WTC11 (cell line): ENCODE data around the gene ACSF3. TPM values are rescaled to one million over a fixed set of nuclear protein-coding genes. Genes with fewer than 3 reads are reported as not detected.

ENCODE experiments used
- ATAC-seq: fragments of 200-7000 bp; cut with Tn5 transposase; 2 replicates; pipeline ENCODE4 v1.10.0; 2021; ENCODE audit warnings: mild to moderate bottlenecking, moderate library complexity
- CTCF ChIA-PET: fragments of 300-600 bp; sonication (Branson Sonifier 250); formaldehyde crosslinking; loops from one replicate; lab custom pipeline; 2021; ENCODE audit warnings: antibody characterized with exemption; lab: Charles Lee
- POLR2A ChIA-PET: fragments of 350-600 bp; sonication (Branson Sonifier 250); formaldehyde crosslinking; loops from one replicate; lab custom pipeline; 2021; ENCODE audit warnings: antibody characterized with exemption; lab: Charles Lee
- DNase-seq: peaks from one replicate; pipeline ENCODE4 v3.0.0; 2021; ENCODE audit warnings: low spot score
- H3K27ac Mint-ChIP-seq: 2 replicates; pipeline ENCODE4 v1.8.0; 2021; ENCODE audit warnings: mixed read lengths
- H3K27me3 Mint-ChIP-seq: 2 replicates; pipeline ENCODE4 v1.8.0; 2021; ENCODE audit warnings: low read depth, mild to moderate bottlenecking, moderate library complexity, mixed read lengths
- H3K36me3 Mint-ChIP-seq: 2 replicates; pipeline ENCODE4 v1.8.0; 2021; ENCODE audit warnings: mixed read lengths
- H3K4me1 Mint-ChIP-seq: 2 replicates; pipeline ENCODE4 v1.8.0; 2022; ENCODE audit warnings: mixed read lengths
- H3K4me3 Mint-ChIP-seq: 2 replicates; pipeline ENCODE4 v1.8.0; 2021; ENCODE audit warnings: mild to moderate bottlenecking, moderate library complexity, mixed read lengths
- H3K9me3 Mint-ChIP-seq: 2 replicates; pipeline ENCODE4 v1.8.0; 2021; ENCODE audit warnings: mixed read lengths
- ATF1 ChIP-seq: sonication (generic); formaldehyde crosslinking; IDR thresholded peaks from 2 replicates; pipeline ENCODE4 v1.8.1; 2023; ENCODE audit warnings: mild to moderate bottlenecking, moderate library complexity, missing genetic modification reagents
- FOXP1 ChIP-seq: sonication (generic); formaldehyde crosslinking; IDR thresholded peaks from 2 replicates; pipeline ENCODE4 v1.8.0; 2022; ENCODE audit warnings: missing genetic modification reagents, mild to moderate bottlenecking, moderate library complexity, borderline replicate concordance
- IRF2 ChIP-seq: sonication (generic); formaldehyde crosslinking; IDR thresholded peaks from 2 replicates; pipeline ENCODE4 v1.8.0; 2022; ENCODE audit warnings: low read depth, missing genetic modification reagents, borderline replicate concordance
- MYBL2 ChIP-seq: sonication (generic); formaldehyde crosslinking; IDR thresholded peaks from 2 replicates; pipeline ENCODE4 v1.8.1; 2023; ENCODE audit warnings: mild to moderate bottlenecking, moderate library complexity, missing genetic modification reagents
- RORB ChIP-seq: fragments of 250-450 bp; sonication (Bioruptor Pico); IDR thresholded peaks from 2 replicates; pipeline ENCODE4 v1.9.0; 2021; ENCODE audit warnings: mild to moderate bottlenecking
- ZNF423 ChIP-seq: fragments of 250-450 bp; sonication (Bioruptor Pico); IDR thresholded peaks from 2 replicates; pipeline ENCODE4 v2.1.2; 2022; ENCODE audit warnings: mild to moderate bottlenecking, moderate library complexity
- total RNA-seq: library from RNA; stranded (reverse); gene quantifications from 3 replicates; pipeline ENCODE4 v1.2.3, GENCODE V29; 2021
- TF ChIP-seq, protein P1 (sequence below): sonication (generic); formaldehyde crosslinking; IDR thresholded peaks from 2 replicates; pipeline ENCODE4 v1.8.1; 2023; ENCODE audit warnings: mild to moderate bottlenecking, missing genetic modification reagents, borderline replicate concordance
- TF ChIP-seq, protein P2 (sequence below): sonication (generic); formaldehyde crosslinking; conservative IDR thresholded peaks from 2 replicates; pipeline ENCODE4 v1.8.1; 2022; ENCODE audit warnings: mild to moderate bottlenecking, missing genetic modification reagents
- TF ChIP-seq, protein P3 (sequence below): fragments of 250-450 bp; sonication (Bioruptor Pico); IDR thresholded peaks from 2 replicates; pipeline ENCODE4 v2.1.2; 2022; ENCODE audit warnings: mild to moderate bottlenecking, moderate library complexity
- TF ChIP-seq, protein P4 (sequence below): sonication (generic); formaldehyde crosslinking; IDR thresholded peaks from 2 replicates; pipeline ENCODE4 v1.8.1; 2022; ENCODE audit warnings: mild to moderate bottlenecking, missing genetic modification reagents, moderate library complexity, borderline replicate concordance
- TF ChIP-seq, protein P5 (sequence below): fragments of 250-450 bp; sonication (Bioruptor Pico); IDR thresholded peaks from 2 replicates; pipeline ENCODE4 v1.9.0; 2021; ENCODE audit warnings: mild to moderate bottlenecking
- TF ChIP-seq, protein P6 (sequence below): fragments of 200-600 bp; IDR thresholded peaks from 2 replicates; pipeline ENCODE4 v1.8.0; 2022; ENCODE audit warnings: antibody characterized with exemption

Gene ACSF3
- total RNA-seq, 1 experiment from 2014 or later = 22.9 TPM

DNA sequence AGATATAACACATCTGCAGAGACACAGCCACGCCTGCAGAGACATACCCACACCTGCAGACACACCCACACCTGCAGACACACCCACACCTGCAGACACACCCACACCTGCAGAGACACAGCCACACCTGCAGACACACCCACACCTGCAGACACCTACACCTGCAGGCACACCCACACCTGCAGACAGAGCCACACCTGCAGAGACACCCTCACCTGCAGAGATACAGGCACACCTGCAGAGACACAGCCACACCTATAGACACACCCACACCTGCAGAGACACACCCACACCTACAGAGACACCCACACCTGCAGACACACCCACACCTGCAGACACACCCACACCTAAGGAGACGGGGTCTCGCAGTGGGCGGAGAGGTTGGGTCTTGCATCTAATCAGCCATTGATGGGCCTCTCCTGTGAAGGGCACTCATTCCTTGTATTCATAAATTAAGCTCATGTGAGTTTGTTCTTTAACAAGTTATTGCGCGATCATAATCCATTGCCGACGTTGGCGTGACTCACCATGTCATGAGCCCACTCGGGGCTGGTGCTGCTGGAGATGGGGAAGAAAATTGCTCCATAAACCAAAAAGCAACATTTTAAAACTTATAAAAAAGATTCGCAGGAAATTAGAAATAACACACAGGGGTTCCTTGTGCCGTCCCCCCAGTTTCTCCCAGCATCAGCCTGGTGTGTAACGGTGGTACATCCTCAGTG, 49.0 kb downstream of the ACSF3 start (continued):
- TF ChIP-seq, protein P1, sequence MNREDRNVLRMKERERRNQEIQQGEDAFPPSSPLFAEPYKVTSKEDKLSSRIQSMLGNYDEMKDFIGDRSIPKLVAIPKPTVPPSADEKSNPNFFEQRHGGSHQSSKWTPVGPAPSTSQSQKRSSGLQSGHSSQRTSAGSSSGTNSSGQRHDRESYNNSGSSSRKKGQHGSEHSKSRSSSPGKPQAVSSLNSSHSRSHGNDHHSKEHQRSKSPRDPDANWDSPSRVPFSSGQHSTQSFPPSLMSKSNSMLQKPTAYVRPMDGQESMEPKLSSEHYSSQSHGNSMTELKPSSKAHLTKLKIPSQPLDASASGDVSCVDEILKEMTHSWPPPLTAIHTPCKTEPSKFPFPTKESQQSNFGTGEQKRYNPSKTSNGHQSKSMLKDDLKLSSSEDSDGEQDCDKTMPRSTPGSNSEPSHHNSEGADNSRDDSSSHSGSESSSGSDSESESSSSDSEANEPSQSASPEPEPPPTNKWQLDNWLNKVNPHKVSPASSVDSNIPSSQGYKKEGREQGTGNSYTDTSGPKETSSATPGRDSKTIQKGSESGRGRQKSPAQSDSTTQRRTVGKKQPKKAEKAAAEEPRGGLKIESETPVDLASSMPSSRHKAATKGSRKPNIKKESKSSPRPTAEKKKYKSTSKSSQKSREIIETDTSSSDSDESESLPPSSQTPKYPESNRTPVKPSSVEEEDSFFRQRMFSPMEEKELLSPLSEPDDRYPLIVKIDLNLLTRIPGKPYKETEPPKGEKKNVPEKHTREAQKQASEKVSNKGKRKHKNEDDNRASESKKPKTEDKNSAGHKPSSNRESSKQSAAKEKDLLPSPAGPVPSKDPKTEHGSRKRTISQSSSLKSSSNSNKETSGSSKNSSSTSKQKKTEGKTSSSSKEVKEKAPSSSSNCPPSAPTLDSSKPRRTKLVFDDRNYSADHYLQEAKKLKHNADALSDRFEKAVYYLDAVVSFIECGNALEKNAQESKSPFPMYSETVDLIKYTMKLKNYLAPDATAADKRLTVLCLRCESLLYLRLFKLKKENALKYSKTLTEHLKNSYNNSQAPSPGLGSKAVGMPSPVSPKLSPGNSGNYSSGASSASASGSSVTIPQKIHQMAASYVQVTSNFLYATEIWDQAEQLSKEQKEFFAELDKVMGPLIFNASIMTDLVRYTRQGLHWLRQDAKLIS (CRISPR knock-in tag) = no peak
- TF ChIP-seq, protein P2, sequence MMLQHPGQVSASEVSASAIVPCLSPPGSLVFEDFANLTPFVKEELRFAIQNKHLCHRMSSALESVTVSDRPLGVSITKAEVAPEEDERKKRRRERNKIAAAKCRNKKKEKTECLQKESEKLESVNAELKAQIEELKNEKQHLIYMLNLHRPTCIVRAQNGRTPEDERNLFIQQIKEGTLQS (CRISPR knock-in tag) = no peak
- no peak for TF ChIP-seq ZNF423 (CRISPR knock-in tag)
- TF ChIP-seq, protein P3, sequence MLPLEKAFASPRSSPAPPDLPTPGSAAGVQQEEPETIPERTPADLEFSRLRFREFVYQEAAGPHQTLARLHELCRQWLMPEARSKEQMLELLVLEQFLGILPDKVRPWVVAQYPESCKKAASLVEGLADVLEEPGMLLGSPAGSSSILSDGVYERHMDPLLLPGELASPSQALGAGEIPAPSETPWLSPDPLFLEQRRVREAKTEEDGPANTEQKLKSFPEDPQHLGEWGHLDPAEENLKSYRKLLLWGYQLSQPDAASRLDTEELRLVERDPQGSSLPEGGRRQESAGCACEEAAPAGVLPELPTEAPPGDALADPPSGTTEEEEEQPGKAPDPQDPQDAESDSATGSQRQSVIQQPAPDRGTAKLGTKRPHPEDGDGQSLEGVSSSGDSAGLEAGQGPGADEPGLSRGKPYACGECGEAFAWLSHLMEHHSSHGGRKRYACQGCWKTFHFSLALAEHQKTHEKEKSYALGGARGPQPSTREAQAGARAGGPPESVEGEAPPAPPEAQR (CRISPR knock-in tag) = no peak
- TF ChIP-seq, protein P4, sequence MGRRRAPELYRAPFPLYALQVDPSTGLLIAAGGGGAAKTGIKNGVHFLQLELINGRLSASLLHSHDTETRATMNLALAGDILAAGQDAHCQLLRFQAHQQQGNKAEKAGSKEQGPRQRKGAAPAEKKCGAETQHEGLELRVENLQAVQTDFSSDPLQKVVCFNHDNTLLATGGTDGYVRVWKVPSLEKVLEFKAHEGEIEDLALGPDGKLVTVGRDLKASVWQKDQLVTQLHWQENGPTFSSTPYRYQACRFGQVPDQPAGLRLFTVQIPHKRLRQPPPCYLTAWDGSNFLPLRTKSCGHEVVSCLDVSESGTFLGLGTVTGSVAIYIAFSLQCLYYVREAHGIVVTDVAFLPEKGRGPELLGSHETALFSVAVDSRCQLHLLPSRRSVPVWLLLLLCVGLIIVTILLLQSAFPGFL (CRISPR knock-in tag) = no peak
- TF ChIP-seq, protein P5, sequence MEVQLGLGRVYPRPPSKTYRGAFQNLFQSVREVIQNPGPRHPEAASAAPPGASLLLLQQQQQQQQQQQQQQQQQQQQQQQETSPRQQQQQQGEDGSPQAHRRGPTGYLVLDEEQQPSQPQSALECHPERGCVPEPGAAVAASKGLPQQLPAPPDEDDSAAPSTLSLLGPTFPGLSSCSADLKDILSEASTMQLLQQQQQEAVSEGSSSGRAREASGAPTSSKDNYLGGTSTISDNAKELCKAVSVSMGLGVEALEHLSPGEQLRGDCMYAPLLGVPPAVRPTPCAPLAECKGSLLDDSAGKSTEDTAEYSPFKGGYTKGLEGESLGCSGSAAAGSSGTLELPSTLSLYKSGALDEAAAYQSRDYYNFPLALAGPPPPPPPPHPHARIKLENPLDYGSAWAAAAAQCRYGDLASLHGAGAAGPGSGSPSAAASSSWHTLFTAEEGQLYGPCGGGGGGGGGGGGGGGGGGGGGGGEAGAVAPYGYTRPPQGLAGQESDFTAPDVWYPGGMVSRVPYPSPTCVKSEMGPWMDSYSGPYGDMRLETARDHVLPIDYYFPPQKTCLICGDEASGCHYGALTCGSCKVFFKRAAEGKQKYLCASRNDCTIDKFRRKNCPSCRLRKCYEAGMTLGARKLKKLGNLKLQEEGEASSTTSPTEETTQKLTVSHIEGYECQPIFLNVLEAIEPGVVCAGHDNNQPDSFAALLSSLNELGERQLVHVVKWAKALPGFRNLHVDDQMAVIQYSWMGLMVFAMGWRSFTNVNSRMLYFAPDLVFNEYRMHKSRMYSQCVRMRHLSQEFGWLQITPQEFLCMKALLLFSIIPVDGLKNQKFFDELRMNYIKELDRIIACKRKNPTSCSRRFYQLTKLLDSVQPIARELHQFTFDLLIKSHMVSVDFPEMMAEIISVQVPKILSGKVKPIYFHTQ = no peak

DNA sequence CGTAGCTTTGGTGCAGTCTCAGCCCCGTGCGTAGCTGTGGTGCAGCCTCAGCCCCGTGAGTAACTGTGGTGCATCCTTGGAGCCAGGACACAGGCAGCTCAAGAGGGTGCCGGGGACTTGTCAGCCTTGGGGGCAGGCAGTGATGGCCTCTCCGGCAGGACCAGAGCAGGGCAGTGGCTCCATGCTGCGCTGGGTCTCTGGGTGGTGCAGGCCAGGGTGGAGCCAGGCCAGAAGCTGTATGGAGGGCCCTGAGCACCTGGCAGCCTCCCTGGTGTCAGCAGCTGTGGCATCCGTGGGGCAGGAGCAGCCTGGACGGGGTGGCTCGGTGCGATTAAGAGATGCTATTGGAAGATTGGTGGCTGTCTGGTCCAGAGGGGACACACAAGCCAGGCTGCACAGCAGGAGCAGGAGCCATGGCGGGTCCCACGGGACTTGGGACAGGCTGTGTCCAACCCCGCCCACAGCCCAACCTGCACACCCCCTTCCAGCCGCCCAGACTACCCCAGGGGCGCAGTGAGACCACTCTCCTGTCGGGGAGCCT, 49.6 kb downstream of the ACSF3 start:
- H3K27me3 Mint-ChIP-seq = no peaks in the 10 kb centered on the region
- no peaks in the 10 kb centered on the region for H3K4me1 Mint-ChIP-seq
- H3K36me3 Mint-ChIP-seq = peaks cover 18% of the 10 kb centered on the region
- ATAC-seq (no peak), DNase-seq (no peak)
- CTCF ChIA-PET = interaction anchor here (0.6 to 1.1 kb wide), 2 partner anchors 24 to 341 kb away, joined by 3 read pairs; no protein-coding TSS in a partner anchor
- POLR2A ChIA-PET = no interaction called here
- H3K4me3 Mint-ChIP-seq = no peak overlapping the region
- 0 out of 2 replicates have a peak, but pooled peaks cover 7% of the 10 kb centered on the region for H3K9me3 Mint-ChIP-seq
- TF ChIP-seq FOXP1 (CRISPR knock-in tag) (no peak), IRF2 (CRISPR knock-in tag) (no peak), RORB (CRISPR knock-in tag) (no peak), MYBL2 (CRISPR knock-in tag) (no peak), ATF1 (CRISPR knock-in tag) (no peak)
- TF ChIP-seq, protein P6, sequence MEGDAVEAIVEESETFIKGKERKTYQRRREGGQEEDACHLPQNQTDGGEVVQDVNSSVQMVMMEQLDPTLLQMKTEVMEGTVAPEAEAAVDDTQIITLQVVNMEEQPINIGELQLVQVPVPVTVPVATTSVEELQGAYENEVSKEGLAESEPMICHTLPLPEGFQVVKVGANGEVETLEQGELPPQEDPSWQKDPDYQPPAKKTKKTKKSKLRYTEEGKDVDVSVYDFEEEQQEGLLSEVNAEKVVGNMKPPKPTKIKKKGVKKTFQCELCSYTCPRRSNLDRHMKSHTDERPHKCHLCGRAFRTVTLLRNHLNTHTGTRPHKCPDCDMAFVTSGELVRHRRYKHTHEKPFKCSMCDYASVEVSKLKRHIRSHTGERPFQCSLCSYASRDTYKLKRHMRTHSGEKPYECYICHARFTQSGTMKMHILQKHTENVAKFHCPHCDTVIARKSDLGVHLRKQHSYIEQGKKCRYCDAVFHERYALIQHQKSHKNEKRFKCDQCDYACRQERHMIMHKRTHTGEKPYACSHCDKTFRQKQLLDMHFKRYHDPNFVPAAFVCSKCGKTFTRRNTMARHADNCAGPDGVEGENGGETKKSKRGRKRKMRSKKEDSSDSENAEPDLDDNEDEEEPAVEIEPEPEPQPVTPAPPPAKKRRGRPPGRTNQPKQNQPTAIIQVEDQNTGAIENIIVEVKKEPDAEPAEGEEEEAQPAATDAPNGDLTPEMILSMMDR = no peak
- H3K27ac Mint-ChIP-seq = no peak overlapping the region
